GM18505 (cell line): ENCODE measurements around the gene VDR.
"Not testable (repeated sequence)": the region's sequence is repeated elsewhere in the genome, so short reads cannot be mapped to it uniquely, and the experiment has no call there.

Experiments used
- ATAC-seq: cut with Tn5 transposase; IDR thresholded peaks from one replicate; pipeline ENCODE4 v1.9.1; 2021; ENCODE audit not compliant: unreplicated experiment
- POLR2A ChIP-seq: IDR thresholded peaks from 4 replicates; pipeline ENCODE4 v1.6.1; 2011; ENCODE audit warnings: borderline replicate concordance; ENCODE audit not compliant: insufficient read depth, insufficient read length; ENCODE audit errors: extremely low read depth

The VDR gene

DNA sequence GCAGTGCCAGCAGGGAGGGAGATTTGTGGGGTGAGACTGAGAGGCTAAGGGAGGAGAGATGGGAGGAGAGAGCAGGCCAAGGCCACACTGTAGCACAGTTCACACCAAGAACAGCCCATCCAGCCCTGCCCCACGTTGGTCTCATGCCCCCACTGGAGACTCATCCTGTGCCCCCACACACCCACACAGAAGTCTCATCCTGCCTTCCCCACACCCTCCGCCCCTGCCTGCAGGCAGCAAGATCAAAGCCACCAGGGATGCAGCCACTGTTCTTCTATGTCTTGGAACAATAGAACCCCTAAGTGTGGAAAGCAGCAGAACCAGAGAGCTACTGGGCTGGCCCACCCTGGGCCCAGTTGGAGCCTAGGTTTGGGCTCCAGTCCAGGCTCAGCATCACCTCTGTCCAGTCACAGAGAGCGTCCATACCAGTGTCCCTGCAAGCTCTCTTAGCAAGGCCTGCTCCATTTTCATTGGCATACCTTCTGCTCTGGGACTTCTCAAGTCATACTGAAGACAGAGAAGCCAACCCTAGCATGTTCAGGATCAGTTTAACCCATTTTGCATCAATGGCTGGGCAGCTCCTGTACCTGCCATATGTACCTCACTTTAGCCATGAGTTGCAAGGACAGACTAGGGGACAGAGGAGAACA lies 53.4 kb downstream of the VDR start:
- ATAC-seq = no peak
- TF ChIP-seq POLR2A = no peak

DNA sequence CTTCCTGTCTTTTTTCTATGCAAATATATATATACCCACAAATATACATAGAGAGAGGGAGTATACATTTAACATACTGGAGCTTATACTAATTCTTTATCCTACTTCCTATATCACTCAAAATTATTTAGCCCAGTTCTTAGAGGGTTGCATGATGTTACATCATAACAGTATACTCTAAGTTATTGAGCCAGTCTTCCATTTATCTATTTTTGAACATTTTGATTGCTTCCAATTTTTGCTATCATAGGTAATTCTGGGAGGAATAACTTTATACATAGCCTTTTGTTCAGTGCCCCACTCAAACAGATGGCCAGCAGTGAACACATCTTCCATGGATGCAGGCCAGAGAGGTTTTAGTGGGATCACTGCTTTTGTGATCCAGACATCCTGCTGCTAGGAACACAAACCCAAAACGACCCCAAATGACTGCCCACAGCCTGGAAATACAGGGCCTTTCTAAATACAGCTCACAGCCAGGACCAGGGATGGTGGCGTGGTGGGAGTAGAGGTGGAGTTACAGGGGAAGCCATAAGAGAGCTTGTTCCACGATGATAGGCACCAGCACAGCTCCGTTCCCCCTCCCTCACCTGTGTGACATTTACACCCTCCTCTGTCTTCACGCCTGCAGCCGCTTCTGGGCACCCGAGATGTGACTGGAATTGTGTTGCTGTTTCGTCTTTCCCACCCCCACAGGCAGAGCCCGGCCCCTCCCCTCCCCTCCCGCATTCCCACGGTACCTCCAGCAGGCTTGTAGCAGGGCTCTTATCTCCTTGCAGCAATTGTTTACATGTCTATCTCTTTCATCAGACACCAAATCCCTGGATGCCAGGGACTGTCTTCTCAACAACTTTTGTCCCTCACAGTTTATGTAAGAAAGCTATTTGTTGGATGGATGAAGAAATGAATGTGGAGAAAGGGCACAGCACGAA lies 54.4 kb downstream of the VDR start:
- ATAC-seq = no peak

DNA sequence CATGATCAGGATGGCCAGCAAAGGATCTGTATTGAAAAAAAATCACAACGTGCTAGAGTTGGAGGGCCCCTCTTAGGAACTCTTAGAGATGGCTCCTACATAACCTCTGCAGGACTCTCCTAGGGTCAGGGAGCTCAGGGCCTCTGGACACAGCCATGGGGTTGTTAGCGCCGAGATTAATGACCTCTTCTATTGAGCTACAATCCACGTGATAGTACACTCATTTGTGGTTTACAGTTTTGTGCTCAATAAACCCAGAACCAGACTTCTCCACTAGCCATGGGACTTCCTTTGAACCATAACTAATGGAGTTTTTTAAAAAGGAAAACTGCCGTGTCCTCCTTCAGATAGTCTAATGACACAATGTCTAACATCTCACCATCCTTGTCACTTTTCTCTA lies 55.5 kb downstream of the VDR start:
- no peak for TF ChIP-seq POLR2A
- no peak for ATAC-seq

More for the DNA sequence above, 54.4 kb downstream of the VDR start:
- no peak for TF ChIP-seq POLR2A

DNA sequence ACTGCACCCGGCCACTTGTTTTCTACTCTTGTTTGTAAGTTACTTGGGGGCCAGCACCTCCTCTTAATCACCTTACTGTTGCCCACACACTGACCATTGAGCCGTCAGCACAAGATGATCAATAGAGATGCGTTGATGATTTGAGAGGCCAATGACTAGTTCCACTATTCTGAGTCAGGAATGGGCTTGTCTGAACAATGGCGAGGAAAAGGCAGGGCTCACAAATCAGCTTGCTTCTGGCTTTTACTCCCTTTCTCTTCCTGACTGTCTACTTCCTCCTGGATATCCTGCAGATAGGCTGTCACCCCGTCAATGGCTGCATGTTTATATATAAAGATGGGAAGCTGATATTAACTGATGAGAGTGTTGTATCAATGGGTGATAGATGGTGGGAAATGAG lies 55.9 kb downstream of the VDR start:
- ATAC-seq = no peak
- no peak for TF ChIP-seq POLR2A

DNA sequence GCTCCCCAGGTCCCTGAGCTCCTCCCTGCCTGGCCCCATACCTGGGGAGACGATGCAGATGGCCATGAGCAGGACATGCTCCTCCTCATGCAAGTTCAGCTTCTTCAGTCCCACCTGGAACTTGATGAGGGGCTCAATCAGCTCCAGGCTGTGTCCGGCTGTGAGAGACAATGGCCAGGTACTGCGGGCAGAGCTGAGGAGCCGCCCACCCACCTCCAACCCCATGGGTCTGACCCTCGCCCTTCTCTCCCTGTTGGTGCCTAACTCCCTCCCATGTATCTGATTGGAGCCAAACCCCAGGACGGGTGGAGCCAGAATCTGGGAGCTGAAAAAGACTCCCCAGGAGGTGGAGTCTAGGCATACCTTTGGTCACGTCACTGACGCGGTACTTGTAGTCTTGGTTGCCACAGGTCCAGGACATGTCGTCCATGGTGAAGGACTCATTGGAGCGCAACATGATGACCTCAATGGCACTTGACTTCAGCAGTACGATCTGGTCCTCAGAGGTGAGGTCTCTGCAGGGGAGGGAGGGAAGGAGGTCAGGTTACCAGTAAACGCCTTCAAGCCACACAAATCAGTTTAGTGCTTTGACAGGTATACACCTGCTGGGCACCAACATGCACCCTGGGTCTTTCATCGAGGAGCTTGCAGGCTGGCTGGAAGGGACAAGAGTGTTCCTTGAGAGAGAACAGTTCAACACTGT lies 58.3 kb downstream of the VDR start:
- TF ChIP-seq POLR2A = no peak
- no peak for ATAC-seq

DNA sequence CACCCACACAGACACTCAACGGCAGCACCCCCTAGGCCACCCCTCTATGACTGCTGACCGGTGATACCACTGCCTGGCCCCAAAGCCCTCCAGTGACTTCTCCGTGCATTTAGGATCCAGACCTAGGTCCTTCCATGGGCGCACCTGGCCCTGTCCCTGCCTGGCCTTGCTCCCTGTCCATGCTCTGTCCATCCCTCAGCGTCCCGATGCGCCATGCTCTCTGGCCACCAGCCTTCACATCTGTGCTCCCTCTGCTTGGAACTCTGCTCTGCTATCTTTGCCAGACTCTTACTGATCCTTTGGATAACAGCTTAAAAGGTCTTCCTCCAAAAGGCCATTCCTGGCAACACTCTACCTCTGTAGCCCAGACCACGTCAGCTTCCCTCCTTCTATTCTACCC lies 59.7 kb downstream of the VDR start:
- TF ChIP-seq POLR2A = no peak
- ATAC-seq = no peak

DNA sequence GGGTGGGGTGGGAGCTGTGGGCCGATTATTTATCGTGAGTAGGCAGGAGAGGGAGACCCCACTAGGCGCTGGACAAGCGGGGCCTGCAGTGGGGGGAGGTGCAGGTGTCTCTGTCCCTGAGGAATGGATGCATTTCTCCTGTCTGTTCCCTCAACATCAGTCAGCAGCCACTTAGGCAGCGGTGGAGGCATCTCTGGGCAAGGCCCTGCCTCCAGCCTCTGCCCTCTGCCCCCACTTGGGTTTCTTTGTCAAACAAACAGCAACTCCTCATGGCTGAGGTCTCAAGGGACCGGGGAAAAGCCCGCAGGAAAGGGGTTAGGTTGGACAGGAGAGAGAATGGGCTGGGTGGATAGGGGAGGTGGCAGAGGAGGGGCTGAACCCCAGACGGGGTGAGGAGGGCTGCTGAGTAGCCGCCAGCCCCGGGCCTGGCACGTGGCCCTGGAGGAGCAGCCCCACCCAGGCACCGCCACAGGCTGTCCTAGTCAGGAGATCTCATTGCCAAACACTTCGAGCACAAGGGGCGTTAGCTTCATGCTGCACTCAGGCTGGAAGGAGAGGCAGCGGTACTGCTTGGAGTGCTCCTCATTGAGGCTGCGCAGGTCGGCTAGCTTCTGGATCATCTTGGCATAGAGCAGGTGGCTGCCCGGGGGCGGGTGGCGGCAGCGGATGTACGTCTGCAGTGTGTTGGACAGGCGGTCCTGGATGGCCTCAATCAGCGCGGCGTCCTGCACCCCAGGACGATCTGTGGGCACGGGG lies 60.4 kb downstream of the VDR start:
- TF ChIP-seq POLR2A = no peak
- ATAC-seq = no peak

DNA sequence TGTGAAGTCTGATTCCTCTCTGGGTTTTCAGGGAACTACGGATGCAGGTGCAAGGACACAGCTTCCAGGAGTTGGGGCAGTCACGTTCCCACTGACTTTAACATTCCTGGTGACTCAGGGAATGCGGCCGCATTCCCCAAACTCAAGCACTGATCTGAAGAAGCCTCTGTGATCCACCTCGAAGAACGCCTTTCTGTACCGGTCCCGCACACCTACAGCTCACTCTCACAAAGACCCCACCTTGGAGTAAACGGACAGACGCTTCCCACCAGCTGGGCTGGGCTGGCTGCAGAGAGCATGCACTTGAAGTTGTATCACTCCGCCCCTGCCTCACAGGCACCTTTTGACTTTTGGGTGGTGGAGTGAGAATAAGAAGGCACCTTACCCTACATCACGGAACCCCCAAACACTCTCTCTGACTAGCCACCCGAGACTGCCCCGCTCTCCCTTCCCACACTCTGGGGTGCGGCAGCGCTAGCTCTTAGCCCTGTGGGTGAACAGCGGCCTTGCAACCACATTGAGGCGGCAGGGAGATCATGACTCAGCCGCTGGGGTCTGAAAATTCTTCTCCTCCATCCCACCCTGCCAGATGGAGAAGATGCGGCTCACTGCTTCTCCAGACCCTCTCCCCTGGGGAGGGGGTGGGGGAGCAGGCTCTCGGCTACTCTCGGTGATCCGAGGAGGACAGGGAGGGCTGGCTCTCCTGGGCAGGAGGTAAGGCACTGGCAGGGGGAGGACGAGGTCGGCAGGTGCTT lies 61.4 kb downstream of the VDR start:
- TF ChIP-seq POLR2A = no peak
- ATAC-seq = no peak

DNA sequence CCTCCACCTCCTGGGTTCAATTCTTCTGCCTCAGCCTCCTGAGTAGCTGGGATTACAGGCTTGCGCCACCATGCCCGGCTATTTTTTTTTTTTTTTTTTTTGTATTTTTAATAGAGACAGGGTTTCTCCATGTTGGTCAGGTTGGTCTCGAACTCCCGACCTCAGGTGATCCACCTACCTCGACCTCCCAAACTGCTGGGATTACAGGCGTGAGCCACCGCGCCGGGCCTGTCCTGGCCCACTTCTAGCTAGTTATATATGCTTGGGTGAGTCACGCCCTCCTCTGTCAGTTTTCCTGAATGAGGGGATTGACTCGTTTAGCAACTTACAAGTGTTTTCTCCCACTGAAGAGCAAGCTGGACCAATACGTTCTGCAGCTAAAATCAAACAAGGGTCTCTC lies 62.3 kb downstream of the VDR start:
- ATAC-seq = not testable (repeated sequence)

DNA sequence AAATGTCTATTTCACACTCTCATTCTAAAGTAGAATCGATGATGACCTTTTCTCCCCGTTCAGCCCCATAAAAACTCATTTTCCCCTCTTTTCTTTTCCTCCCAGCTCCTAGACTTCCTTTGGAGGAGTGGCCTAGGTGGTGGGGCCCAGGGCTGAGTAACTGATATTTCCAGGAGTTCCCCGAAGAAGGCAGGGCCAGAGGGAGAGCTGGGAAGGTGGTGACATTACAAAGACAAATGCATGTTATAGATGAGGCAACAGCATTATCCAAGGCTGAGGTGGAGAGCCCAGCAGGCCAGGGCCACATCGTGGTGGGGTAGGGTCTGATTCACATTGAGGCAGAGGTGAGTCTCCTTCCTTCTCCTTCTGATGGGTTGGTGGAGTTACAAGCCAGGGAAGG lies 62.9 kb downstream of the VDR start:
- ATAC-seq = no peak
- no peak for TF ChIP-seq POLR2A

DNA sequence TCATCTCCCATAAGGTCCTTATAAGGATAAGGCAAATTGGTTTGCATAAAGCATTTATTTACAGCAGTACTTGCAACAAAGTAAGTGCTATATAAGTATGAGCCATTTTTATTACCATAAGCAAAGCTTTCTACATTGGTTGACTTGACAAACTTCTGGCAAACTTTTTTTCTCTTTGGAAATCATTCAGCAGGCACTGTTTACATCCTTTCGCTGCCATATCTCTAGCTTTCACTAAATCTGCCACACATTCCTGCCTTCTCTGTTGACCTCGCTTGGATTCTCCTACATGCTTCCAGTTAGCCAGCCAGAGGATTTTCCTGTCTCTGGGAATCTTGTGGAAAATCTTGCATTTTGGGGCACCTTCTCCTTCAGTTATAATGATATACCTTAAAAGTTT lies 63.3 kb downstream of the VDR start:
- ATAC-seq = no peak
- TF ChIP-seq POLR2A = no peak

DNA sequence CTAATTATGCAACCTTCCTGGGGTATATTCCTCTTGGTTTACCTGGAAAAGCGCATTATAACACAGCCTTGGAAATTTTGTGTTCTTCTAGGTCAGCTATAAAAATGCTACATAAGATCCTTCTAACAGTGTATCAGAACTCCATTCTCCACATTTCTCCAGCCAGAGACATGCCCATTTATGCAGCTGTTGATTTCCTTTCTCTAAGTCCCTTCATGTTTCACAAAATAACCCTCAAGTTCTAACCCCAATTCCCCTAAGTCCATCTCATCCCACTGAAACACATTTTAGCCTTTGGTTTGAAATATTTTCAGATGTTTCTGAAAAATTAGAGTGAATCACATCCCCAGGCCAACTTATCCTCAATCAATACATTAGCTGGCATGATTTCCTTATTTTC lies 64.2 kb downstream of the VDR start:
- no peak for TF ChIP-seq POLR2A
- no peak for ATAC-seq

DNA sequence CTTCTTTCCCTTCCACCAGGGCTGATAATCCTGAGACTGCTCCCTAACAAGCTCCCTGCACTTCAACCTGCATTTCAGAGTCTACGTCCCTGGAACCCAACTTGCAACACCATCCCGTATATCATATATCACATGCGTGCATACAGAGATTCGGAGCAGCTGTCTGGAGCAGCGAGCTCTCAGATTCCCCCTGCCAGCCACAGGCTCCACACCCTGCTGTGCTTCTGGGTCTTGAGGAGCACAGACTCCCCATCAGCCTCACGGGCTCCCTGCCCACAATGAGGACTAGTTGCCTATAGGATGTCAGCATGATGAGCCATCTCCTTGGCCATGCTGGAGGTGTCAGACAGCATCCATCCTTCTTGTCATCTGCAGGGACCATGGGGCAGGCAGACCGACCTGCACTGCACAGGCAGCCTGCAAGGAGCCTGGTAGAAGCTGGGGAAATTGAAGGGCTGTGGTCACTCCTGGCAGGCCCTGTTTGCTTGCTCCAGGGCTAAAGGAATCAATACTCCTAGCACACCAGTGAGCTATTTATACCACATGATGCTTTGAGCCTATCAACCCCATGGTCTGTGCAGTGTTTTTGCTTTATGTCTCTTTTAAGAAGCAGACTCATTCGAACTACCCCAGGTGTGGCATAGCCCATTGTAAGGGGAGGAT lies 65.4 kb downstream of the VDR start:
- no peak for ATAC-seq
- TF ChIP-seq POLR2A = no peak
